ENCODE results near the gene ARAP3. TPM values are rescaled to one million over a fixed set of nuclear protein-coding genes. Genes with fewer than 3 reads are reported as not detected.
A peak's percentile ranks its signal among the peaks of the same experiment; 100 is the strongest.

Gene ARAP3
- total and polyA plus RNA-seq, 9 of the 15 experiments (the other 6 are each of a cell fraction or from before 2014, with no cell fraction given): 0.83 to 25.7 (median 6.4) TPM

GRCh38 chr5:141636413-141637122, 45.5 kb downstream of the ARAP3 start, which contains the start of the genes HDAC3 and RELL2 (continued):
- TF ChIP-seq ZNF318 (IDR thresholded peaks at IDR 0.05; ENCODE audit: borderline replicate concordance in 1 of 2, low read depth in 1 of 2): no peak
- TF ChIP-seq ZNF639 (CRISPR knock-in tag; conservative IDR thresholded peaks at IDR 0.05 in 1 of 2, IDR thresholded peaks at IDR 0.05 in 1 of 2): 0 out of 4 replicates have a peak, but pooled peaks of 1 of the 2 experiments have one; percentile 47
- no peak for TF ChIP-seq THRA (IDR thresholded peaks at IDR 0.05)
- TF ChIP-seq KDM5B (IDR thresholded peaks at IDR 0.05; ENCODE audit: insufficient replicate concordance, low read depth, low read length): peak; percentile 84
- no peak for TF ChIP-seq ARID3A (IDR thresholded peaks at IDR 0.05; ENCODE audit: borderline replicate concordance, low read depth, low read length)
- no peak for TF ChIP-seq IRF9 (tag; IDR thresholded peaks at IDR 0.05)
- TF ChIP-seq PATZ1 (CRISPR knock-in tag; IDR thresholded peaks at IDR 0.05; ENCODE audit: borderline replicate concordance): no peak
- TF ChIP-seq CXXC5 (CRISPR knock-in tag; IDR thresholded peaks at IDR 0.05): peak; percentile 68

Data from K562 (cell line).